ENCODE measurements around the gene IFT88. TPM values are rescaled to one million over a fixed set of nuclear protein-coding genes. Genes with fewer than 3 reads are reported as not detected.

IFT88 gene
- total RNA-seq, 1 donor from 2014 or later = 22.5 TPM

GRCh38 chr13:20718958-20719566 is 152.1 kb downstream of the IFT88 start:
- H3K27me3 Mint-ChIP-seq (ENCODE audit: low read depth) = peaks cover 18% of the 10 kb centered on the region
- no peak overlapping the region for H3K4me3 Mint-ChIP-seq
- H3K36me3 Mint-ChIP-seq (ENCODE audit: low read depth) = peaks cover 3% of the 10 kb centered on the region
- DNase-seq (ENCODE audit: low read depth, low spot score) = no peak
- no peak overlapping the region for H3K27ac Mint-ChIP-seq (ENCODE audit: unreplicated experiment)
- TF ChIP-seq, protein P1, sequence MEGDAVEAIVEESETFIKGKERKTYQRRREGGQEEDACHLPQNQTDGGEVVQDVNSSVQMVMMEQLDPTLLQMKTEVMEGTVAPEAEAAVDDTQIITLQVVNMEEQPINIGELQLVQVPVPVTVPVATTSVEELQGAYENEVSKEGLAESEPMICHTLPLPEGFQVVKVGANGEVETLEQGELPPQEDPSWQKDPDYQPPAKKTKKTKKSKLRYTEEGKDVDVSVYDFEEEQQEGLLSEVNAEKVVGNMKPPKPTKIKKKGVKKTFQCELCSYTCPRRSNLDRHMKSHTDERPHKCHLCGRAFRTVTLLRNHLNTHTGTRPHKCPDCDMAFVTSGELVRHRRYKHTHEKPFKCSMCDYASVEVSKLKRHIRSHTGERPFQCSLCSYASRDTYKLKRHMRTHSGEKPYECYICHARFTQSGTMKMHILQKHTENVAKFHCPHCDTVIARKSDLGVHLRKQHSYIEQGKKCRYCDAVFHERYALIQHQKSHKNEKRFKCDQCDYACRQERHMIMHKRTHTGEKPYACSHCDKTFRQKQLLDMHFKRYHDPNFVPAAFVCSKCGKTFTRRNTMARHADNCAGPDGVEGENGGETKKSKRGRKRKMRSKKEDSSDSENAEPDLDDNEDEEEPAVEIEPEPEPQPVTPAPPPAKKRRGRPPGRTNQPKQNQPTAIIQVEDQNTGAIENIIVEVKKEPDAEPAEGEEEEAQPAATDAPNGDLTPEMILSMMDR (conservative IDR thresholded peaks at IDR 0.05) = no peak
- peaks cover 10% of the 10 kb centered on the region for H3K4me1 Mint-ChIP-seq
- no peaks in the 10 kb centered on the region for H3K9me3 Mint-ChIP-seq

- no peaks in the 10 kb centered on the region for H3K9me3 Mint-ChIP-seq
- no peak overlapping the region for H3K4me3 Mint-ChIP-seq
- no peak overlapping the region for H3K27ac Mint-ChIP-seq (ENCODE audit: unreplicated experiment)
- H3K36me3 Mint-ChIP-seq (ENCODE audit: low read depth) = peaks cover 3% of the 10 kb centered on the region
- TF ChIP-seq, protein P1 (conservative IDR thresholded peaks at IDR 0.05) = no peak
- DNase-seq (ENCODE audit: low read depth, low spot score) = no peak
- peaks cover 15% of the 10 kb centered on the region for H3K27me3 Mint-ChIP-seq (ENCODE audit: low read depth)
- peaks cover 8% of the 10 kb centered on the region for H3K4me1 Mint-ChIP-seq
These were observed 152.8 kb downstream of the IFT88 start for GRCh38 chr13:20719783-20720182.

GRCh38 chr13:20720499-20720898 is 153.5 kb downstream of the IFT88 start:
- Mint-ChIP-seq H3K9me3 (no peaks in the 10 kb centered on the region), H3K27me3 (ENCODE audit: low read depth) (peaks cover 13% of the 10 kb centered on the region), H3K4me3 (no peak overlapping the region), H3K4me1 (peaks cover 8% of the 10 kb centered on the region), H3K27ac (ENCODE audit: unreplicated experiment) (no peak overlapping the region), H3K36me3 (ENCODE audit: low read depth) (peaks cover 3% of the 10 kb centered on the region)
- TF ChIP-seq, protein P1 (conservative IDR thresholded peaks at IDR 0.05) = no peak
- DNase-seq (ENCODE audit: low read depth, low spot score) = no peak

DNA sequence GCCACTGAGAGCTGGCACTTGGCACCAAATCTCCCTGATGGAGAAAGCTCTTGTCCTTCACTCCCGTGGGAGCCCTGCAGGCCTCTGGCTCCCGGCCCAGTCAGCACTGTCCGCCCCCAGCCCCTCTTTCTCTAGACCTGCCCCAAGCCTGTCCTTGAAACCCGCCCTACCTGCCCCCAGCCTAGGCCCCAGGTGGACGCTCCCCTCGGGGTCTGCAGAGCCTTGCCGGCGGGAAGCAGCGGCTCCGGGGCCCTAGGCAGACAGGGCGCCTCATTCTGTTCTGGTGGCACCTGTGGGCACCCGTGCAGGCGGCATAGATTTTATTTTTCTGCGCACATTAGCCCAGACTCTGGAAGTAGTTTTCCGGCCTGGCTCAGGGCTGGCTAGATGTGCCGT is 154.1 kb downstream of the IFT88 start:
- TF ChIP-seq, protein P1 (conservative IDR thresholded peaks at IDR 0.05) = no peak
- Mint-ChIP-seq H3K27me3 (ENCODE audit: low read depth) (peaks cover 13% of the 10 kb centered on the region), H3K4me1 (peaks cover 8% of the 10 kb centered on the region), H3K36me3 (ENCODE audit: low read depth) (peaks cover 3% of the 10 kb centered on the region), H3K9me3 (no peaks in the 10 kb centered on the region), H3K27ac (ENCODE audit: unreplicated experiment) (no peak overlapping the region), H3K4me3 (no peak overlapping the region)
- DNase-seq (ENCODE audit: low read depth, low spot score) = no peak

GRCh38 chr13:20721454-20722357 is 154.7 kb downstream of the IFT88 start:
- DNase-seq (ENCODE audit: low read depth, low spot score) = no peak
- no peak overlapping the region for H3K27ac Mint-ChIP-seq (ENCODE audit: unreplicated experiment)
- H3K4me1 Mint-ChIP-seq = peaks cover 8% of the 10 kb centered on the region
- H3K36me3 Mint-ChIP-seq (ENCODE audit: low read depth) = peaks cover 3% of the 10 kb centered on the region
- H3K4me3 Mint-ChIP-seq = no peak overlapping the region
- TF ChIP-seq, protein P1 (conservative IDR thresholded peaks at IDR 0.05) = no peak
- no peaks in the 10 kb centered on the region for H3K9me3 Mint-ChIP-seq
- H3K27me3 Mint-ChIP-seq (ENCODE audit: low read depth) = peaks cover 13% of the 10 kb centered on the region

Measured in neural crest cell (in vitro differentiated cells).